Fibroblast of lung (primary cell): Measurements from ENCODE around the gene ALDH18A1. TPM values are rescaled to one million over a fixed set of nuclear protein-coding genes. Genes with fewer than 3 reads are reported as not detected.

Experiments
- DNase-seq, 2 donors: peaks; one replicate each; pipeline versions ENCODE4 v3.0.0 to v3.0.0-alpha.2; 2010; ENCODE audit warnings: low read depth in 2 of 2
- H2AFZ ChIP-seq: 2 replicates; pipeline ENCODE4 v1.5.1; 2012; ENCODE audit warnings: low read length, control low read depth, inconsistent platforms
- H3K27ac ChIP-seq: 2 replicates; pipeline ENCODE4 v1.5.1; 2011; ENCODE audit warnings: low read length, control low read depth; ENCODE audit not compliant: insufficient read depth
- H3K27me3 ChIP-seq: 2 replicates; pipeline ENCODE4 v1.5.1; 2011; ENCODE audit warnings: mild to moderate bottlenecking, low read length; ENCODE audit not compliant: control insufficient read depth, insufficient read depth
- H3K36me3 ChIP-seq: 2 replicates; pipeline ENCODE4 v1.5.1; 2011; ENCODE audit warnings: low read length; ENCODE audit not compliant: control insufficient read depth, insufficient read depth
- H3K4me1 ChIP-seq: 2 replicates; pipeline ENCODE4 v1.5.1; 2011; ENCODE audit warnings: low read length; ENCODE audit not compliant: control insufficient read depth, insufficient read depth; ENCODE audit errors: extremely low read depth
- H3K4me2 ChIP-seq: 2 replicates; pipeline ENCODE4 v1.5.1; 2011; ENCODE audit warnings: low read length, control low read depth; ENCODE audit not compliant: insufficient read depth; ENCODE audit errors: extremely low read depth
- H3K4me3 ChIP-seq, 4 experiments: fragments of 200-600 bp in 1 of 4; sonication (generic) in 1 of 4; replicated peaks in 1 of 4; 2 replicates each; pipeline ENCODE4 v1.5.1; 2011 to 2016; ENCODE audit warnings: low read length in 4 of 4, low read depth in 3 of 4, mild to moderate bottlenecking in 3 of 4, control low read depth in 2 of 4, inconsistent platforms in 1 of 4, mixed read lengths in 1 of 4; ENCODE audit not compliant: insufficient read depth in 1 of 4; ENCODE audit errors: control extremely low read depth in 1 of 4
- H3K79me2 ChIP-seq: 2 replicates; pipeline ENCODE4 v1.5.1; 2012; ENCODE audit warnings: mild to moderate bottlenecking, low read length, inconsistent platforms; ENCODE audit not compliant: control insufficient read depth, insufficient read depth
- H3K9ac ChIP-seq: 2 replicates; pipeline ENCODE4 v1.5.1; 2011; ENCODE audit warnings: mild to moderate bottlenecking, low read length, control low read depth; ENCODE audit not compliant: insufficient read depth
- H3K9me3 ChIP-seq: 2 replicates; pipeline ENCODE4 v1.5.1; 2012; ENCODE audit warnings: low read depth, low read length; ENCODE audit not compliant: control insufficient read depth, insufficient read depth
- H4K20me1 ChIP-seq: 2 replicates; pipeline ENCODE4 v1.5.1; 2011; ENCODE audit warnings: low read length; ENCODE audit not compliant: control insufficient read depth, insufficient read depth; ENCODE audit errors: extremely low read depth
- EZH2 ChIP-seq: IDR thresholded peaks from 2 replicates; pipeline ENCODE4 v1.5.1; 2012; ENCODE audit warnings: low read length, control low read depth, mild to moderate bottlenecking; ENCODE audit errors: missing control alignments
- polyA plus RNA-seq, 2 donors: library from polyadenylated mRNA; depleted of rRNA in 1 of 2; stranded (reverse) in 1 of 2; unstranded in 1 of 2; fragments of >200 nt; gene quantifications; 2 replicates each; pipeline ENCODE4 v1.2.1, GENCODE V29; 2011 to 2012; ENCODE audit warnings: missing spikeins in 1 of 2
- total RNA-seq: library from RNA; depleted of rRNA; stranded (reverse); fragments of >200 nt; gene quantifications from 2 replicates; pipeline ENCODE4 v1.2.1, GENCODE V29; 2014
- TF ChIP-seq, protein P1 (sequence below), 2 donors: IDR thresholded peaks in 1 of 2; conservative IDR thresholded peaks in 1 of 2; 1 replicate in 1 of 2; 2 replicates in 1 of 2; pipeline ENCODE4 v1.5.1; 2011 to 2012; ENCODE audit warnings: low read length in 2 of 2, control low read depth in 1 of 2, inconsistent platforms in 1 of 2, low read depth in 1 of 2, mild to moderate bottlenecking in 1 of 2

Gene ALDH18A1
- total and polyA plus RNA-seq, 2 donors (not counting 1 experiment from before 2014, with no cell fraction given) = 84.4 to 85.7 TPM

DNA sequence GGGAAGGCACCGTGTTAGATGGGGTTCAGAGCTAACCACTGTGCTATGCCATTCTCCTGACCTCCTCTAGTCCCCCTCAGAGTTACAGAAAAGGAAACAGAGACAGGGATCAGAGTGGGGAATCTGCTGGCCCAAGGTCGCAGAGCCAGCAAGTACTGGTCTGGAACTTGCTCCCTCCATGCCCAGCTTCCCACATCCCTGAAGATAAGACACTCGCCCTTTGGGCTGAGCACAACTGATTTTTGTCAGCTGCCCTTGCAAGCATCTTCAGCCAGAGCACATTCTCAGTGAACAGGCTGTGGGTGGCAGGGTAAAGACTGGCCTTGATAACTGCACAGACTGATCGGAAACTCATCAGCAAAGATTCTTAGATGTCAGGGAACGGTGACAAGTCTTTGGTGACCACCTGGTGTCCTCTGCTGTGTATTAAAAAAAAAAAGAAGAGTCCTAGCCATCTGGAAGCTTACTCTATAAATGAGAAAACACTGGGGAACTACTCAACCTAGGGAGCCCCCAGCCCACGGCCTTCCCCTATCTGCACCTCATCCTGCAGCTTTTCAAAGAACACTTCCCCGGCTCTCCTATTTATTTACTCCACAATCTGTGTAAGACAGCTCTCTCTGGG is 94.1 kb downstream of the ALDH18A1 start:
- Histone ChIP-seq H3K4me1 (peaks cover 2% of the 10 kb centered on the region), H3K9me3 (no peaks in the 10 kb centered on the region), H3K79me2 (no peaks in the 10 kb centered on the region), H3K27me3 (peaks cover 8% of the 10 kb centered on the region), H4K20me1 (no peaks in the 10 kb centered on the region), H3K36me3 (no peaks in the 10 kb centered on the region), H3K9ac (no peak overlapping the region), H3K4me2 (no peak overlapping the region), H2AFZ (no peak overlapping the region), H3K27ac (no peak overlapping the region), H3K4me3 (no peak overlapping the region)
- DNase-seq = no peak
- TF ChIP-seq EZH2 = no peak
- TF ChIP-seq, protein P1, sequence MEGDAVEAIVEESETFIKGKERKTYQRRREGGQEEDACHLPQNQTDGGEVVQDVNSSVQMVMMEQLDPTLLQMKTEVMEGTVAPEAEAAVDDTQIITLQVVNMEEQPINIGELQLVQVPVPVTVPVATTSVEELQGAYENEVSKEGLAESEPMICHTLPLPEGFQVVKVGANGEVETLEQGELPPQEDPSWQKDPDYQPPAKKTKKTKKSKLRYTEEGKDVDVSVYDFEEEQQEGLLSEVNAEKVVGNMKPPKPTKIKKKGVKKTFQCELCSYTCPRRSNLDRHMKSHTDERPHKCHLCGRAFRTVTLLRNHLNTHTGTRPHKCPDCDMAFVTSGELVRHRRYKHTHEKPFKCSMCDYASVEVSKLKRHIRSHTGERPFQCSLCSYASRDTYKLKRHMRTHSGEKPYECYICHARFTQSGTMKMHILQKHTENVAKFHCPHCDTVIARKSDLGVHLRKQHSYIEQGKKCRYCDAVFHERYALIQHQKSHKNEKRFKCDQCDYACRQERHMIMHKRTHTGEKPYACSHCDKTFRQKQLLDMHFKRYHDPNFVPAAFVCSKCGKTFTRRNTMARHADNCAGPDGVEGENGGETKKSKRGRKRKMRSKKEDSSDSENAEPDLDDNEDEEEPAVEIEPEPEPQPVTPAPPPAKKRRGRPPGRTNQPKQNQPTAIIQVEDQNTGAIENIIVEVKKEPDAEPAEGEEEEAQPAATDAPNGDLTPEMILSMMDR (conservative IDR thresholded peaks at IDR 0.05 in 1 of 2, IDR thresholded peaks at IDR 0.05 in 1 of 2; ENCODE audit: low read depth in 1 of 2, low read length in 2 of 2) = no peak

DNA sequence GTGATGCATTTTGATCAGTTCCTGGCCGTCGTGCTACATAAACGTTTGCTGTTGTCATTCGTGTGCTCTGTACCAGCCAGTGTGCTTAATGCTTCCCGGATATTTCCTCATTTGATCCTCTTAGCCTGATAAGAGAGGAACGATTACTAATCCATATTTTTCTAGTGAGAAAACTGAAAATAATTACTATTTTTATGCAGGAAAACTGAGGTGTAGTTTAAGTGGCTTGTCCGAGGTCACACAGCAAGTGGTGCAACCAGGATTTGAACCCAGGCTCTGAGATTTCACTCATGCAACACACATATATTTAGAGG is 94.7 kb downstream of the ALDH18A1 start:
- H3K9me3 ChIP-seq = no peaks in the 10 kb centered on the region
- no peaks in the 10 kb centered on the region for H3K79me2 ChIP-seq
- no peaks in the 10 kb centered on the region for H4K20me1 ChIP-seq
- H2AFZ ChIP-seq = no peak overlapping the region
- peaks cover 8% of the 10 kb centered on the region for H3K27me3 ChIP-seq
- H3K36me3 ChIP-seq = no peaks in the 10 kb centered on the region
- H3K4me1 ChIP-seq = peaks cover 2% of the 10 kb centered on the region
- no peak overlapping the region for H3K27ac ChIP-seq
- peak overlapping the region in 1 of 4 experiments; percentile 38 for H3K4me3 ChIP-seq
- DNase-seq = no peak
- TF ChIP-seq EZH2 = no peak
- TF ChIP-seq, protein P1 (conservative IDR thresholded peaks at IDR 0.05 in 1 of 2, IDR thresholded peaks at IDR 0.05 in 1 of 2; ENCODE audit: low read depth in 1 of 2, low read length in 2 of 2) = no peak
- peak overlapping the region; percentile 46 for H3K4me2 ChIP-seq
- H3K9ac ChIP-seq = no peak overlapping the region

DNA sequence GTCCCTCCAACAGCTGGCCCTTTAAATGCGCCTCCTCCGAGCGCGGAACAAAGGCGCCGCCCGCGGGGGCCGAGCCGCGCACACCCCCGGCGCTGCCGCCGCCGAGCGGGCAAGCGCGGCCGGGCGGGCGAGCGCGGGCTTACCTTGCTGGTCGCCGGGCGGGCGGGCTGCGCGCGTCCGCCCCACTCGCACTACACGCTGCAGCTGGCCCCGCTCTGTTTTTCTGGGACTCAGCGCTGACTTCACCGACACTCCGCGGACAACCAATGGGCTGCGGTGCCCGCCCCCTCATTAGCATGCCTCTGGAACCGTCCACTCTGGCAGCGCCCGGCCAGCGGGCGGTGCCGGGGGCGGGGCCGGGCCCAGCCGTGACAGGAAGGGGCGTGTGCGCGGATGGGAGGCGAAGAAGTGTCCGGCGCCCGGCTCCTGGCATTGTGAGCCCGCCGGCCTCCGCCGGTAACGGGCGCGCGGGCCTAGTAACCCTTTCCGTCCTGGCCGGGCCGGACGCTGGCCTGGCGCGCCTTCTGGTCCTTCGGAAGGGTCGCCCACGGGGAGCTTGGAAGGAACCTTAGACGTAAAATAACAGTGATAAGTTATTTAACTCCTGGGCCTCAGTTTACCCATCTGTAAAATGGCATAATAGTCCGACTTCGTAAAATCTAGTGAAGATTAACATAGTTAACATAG is 95.2 kb downstream of the ALDH18A1 start, which contains the start of gene SORBS1:
Gene SORBS1, minus strand, starts transcription at position 195 of the 687 bp plus-strand sequence. CDS start 120,236 bp downstream, outside the sequence.
- no peak for TF ChIP-seq EZH2
- TF ChIP-seq, protein P1 (conservative IDR thresholded peaks at IDR 0.05 in 1 of 2, IDR thresholded peaks at IDR 0.05 in 1 of 2; ENCODE audit: low read depth in 1 of 2, low read length in 2 of 2) = no peak
- H3K4me3 ChIP-seq = peak within 1 kb of the TSS; percentile 61 to 77 (median 73)
- H3K4me1 ChIP-seq = peaks cover 2% of the 10 kb centered on the region
- no peaks in the 10 kb centered on the region for H3K79me2 ChIP-seq
- no peak within 1 kb of the TSS for H3K27ac ChIP-seq
- no peaks in the 10 kb centered on the region for H3K36me3 ChIP-seq
- peak; percentile 89 to 96 for DNase-seq
- H3K9me3 ChIP-seq = no peaks in the 10 kb centered on the region
- peak within 1 kb of the TSS; percentile 96 for H3K4me2 ChIP-seq
- H3K9ac ChIP-seq = no peak within 1 kb of the TSS
- H4K20me1 ChIP-seq = no peaks in the 10 kb centered on the region
- H2AFZ ChIP-seq = peak within 1 kb of the TSS; percentile 77
- peaks cover 8% of the 10 kb centered on the region for H3K27me3 ChIP-seq
